ENCODE measurements around the gene RET. TPM values are rescaled to one million over a fixed set of nuclear protein-coding genes. Genes with fewer than 3 reads are reported as not detected.

The RET gene
- total RNA-seq, 3 donors from 2014 or later (not counting 1 experiment from before 2014, with no cell fraction given): 0.16 TPM; not detected in 2

DNA sequence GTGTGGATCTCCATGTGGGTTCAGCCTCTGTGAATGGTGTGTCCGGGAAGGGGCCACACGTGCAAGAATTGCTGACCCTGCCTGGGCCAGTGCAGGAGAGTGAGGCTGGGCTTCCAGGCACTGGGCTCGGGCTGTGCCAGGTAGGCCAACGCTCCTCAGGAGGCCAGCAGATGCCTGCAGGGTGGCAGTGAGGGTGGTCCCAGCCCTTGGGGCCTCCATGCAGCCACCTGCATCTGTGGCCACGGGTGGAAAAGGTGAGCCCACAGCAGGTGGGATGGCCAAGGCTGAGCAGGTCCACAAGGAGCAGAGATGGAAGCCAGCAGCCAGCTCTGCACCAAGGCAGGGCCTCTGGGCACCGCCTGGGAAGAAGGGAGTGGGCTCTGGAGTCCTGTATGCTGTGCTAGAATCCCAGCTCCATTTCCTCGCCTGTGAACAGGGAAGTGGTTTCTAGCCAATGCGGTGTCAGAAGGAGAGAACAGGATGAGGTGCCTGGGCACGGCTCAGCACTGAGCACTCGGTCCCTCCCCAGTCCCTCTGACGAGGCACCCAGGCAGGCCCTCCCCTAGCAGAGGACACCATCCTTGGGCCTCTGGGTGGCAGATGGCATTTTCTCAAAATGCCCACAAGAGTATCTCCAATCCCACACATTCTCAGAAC is 31.1 kb upstream of the RET start:
- DNase-seq (peak in 1 of 2 donors; percentile 9), ATAC-seq (no peak)
- Mint-ChIP-seq H3K4me1 (no peaks in the 10 kb centered on the region), H3K27me3 (ENCODE audit: low read depth in 2 of 2) (peaks cover 0 to 3% of the 10 kb centered on the region in 2 donors), H3K9me3 (no peaks in the 10 kb centered on the region), H3K27ac (no peak overlapping the region), H3K4me3 (no peak overlapping the region), H3K36me3 (no peaks in the 10 kb centered on the region)
- no peaks in the 10 kb centered on the region for H3K9me3 ChIP-seq (ENCODE audit: control insufficient read depth, insufficient read depth, low read length)
- 62% methylated on average over 11 of the region's 11 CpGs for WGBS (ENCODE audit: insufficient coverage)
- H3K27me3 ChIP-seq (ENCODE audit: control insufficient read depth, insufficient read depth, low read length): no peaks in the 10 kb centered on the region
- H3K4me3 ChIP-seq (ENCODE audit: low read length): no peak overlapping the region
- TF ChIP-seq, protein P1, sequence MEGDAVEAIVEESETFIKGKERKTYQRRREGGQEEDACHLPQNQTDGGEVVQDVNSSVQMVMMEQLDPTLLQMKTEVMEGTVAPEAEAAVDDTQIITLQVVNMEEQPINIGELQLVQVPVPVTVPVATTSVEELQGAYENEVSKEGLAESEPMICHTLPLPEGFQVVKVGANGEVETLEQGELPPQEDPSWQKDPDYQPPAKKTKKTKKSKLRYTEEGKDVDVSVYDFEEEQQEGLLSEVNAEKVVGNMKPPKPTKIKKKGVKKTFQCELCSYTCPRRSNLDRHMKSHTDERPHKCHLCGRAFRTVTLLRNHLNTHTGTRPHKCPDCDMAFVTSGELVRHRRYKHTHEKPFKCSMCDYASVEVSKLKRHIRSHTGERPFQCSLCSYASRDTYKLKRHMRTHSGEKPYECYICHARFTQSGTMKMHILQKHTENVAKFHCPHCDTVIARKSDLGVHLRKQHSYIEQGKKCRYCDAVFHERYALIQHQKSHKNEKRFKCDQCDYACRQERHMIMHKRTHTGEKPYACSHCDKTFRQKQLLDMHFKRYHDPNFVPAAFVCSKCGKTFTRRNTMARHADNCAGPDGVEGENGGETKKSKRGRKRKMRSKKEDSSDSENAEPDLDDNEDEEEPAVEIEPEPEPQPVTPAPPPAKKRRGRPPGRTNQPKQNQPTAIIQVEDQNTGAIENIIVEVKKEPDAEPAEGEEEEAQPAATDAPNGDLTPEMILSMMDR (IDR thresholded peaks at IDR 0.05): no peak
- no peak overlapping the region for H3K27ac ChIP-seq (ENCODE audit: low read length)
- H3K36me3 ChIP-seq (ENCODE audit: control insufficient read depth, insufficient read depth, low read length): no peaks in the 10 kb centered on the region
- intact Hi-C loops (cut with micrococcal nuclease): no loop called here
- H3K4me1 ChIP-seq (ENCODE audit: control insufficient read depth, insufficient read depth, low read length): no peaks in the 10 kb centered on the region

DNA sequence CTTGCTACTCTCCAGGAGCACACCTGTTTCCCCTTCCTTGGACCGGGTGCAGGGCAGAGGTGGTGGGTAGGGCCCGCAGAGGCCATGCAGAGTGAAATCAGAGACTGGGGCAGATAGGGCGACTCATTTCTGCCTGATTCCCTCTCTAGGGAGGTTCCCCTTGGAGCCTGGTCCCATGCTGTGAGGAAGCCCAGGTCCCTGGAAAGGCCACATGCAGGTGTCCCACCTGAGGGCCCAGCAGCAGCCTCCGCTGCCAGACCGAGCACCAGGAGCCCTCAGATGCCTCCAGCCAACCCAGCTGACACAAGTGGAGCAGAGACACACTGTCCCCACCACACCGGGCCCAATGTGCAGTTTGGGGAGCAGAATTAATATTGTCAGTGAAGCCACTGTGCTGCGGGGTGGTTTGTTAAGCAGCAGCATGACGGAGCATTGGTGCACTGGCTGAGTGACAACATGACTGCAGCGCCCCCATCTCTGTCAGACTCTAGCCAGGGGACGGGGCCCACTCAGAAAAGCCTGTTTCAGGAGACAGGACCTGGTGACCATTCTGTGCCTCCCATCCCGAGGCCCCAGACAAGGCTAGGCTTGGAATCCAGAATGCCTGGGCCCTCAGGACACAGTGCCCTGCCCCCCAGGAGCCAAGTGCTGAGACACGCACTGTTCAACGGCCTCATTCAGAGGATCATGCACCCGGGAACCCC is 30.4 kb upstream of the RET start:
- H3K9me3 ChIP-seq (ENCODE audit: control insufficient read depth, insufficient read depth, low read length): no peaks in the 10 kb centered on the region
- no peaks in the 10 kb centered on the region for H3K27me3 ChIP-seq (ENCODE audit: control insufficient read depth, insufficient read depth, low read length)
- no peak overlapping the region for H3K27ac ChIP-seq (ENCODE audit: low read length)
- 82% methylated on average over 14 of the region's 14 CpGs for WGBS (ENCODE audit: insufficient coverage)
- no peak overlapping the region for H3K4me3 Mint-ChIP-seq
- ATAC-seq (no peak), DNase-seq (peak in 1 of 2 donors; percentile 12)
- H3K4me1 Mint-ChIP-seq: no peaks in the 10 kb centered on the region
- no peaks in the 10 kb centered on the region for H3K36me3 Mint-ChIP-seq
- H3K9me3 Mint-ChIP-seq: no peaks in the 10 kb centered on the region
- intact Hi-C loops (cut with micrococcal nuclease): no loop called here
- H3K27ac Mint-ChIP-seq: no peak overlapping the region
- no peaks in the 10 kb centered on the region for H3K36me3 ChIP-seq (ENCODE audit: control insufficient read depth, insufficient read depth, low read length)
- H3K4me1 ChIP-seq (ENCODE audit: control insufficient read depth, insufficient read depth, low read length): no peaks in the 10 kb centered on the region
- TF ChIP-seq, protein P1 (IDR thresholded peaks at IDR 0.05): no peak
- no peak overlapping the region for H3K4me3 ChIP-seq (ENCODE audit: low read length)
- peaks cover 0 to 3% of the 10 kb centered on the region in 2 donors for H3K27me3 Mint-ChIP-seq (ENCODE audit: low read depth in 2 of 2)

DNA sequence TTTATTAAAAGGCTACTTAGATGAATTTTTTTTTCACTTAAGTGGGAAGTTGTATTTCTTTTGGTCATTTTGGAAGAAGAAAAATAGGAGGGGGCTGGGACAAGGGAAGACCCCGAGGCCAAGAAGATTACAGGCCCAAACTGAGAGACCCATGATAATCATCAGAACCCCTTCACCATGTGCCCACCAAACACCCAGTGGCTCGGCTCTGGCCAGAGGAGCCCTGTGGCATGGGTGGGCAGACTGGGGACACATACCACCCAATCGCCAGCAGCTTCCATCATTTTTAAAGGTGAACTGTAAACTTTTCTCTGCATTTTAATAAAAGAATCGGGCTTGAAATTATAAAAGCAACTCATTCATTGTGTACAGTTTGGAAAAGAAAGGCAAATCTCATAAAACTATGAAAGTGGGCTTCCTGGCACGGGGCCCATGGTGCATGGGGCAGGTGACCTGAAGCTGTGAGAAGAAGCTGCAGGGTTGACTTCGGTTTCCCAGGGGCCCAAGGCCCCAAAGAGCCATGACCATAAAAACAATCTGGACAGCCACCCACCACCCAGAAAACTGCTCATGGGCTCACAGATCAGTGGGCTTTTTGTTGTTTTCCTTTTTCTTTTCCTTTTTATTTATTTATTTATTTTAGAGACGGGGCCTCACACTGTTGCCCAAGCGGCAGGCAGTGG is 29.4 kb upstream of the RET start:
- H3K27me3 ChIP-seq (ENCODE audit: control insufficient read depth, insufficient read depth, low read length): no peaks in the 10 kb centered on the region
- no peaks in the 10 kb centered on the region for H3K4me1 ChIP-seq (ENCODE audit: control insufficient read depth, insufficient read depth, low read length)
- H3K4me1 Mint-ChIP-seq: no peaks in the 10 kb centered on the region
- DNase-seq (no peak), ATAC-seq (no peak)
- intact Hi-C loops (cut with micrococcal nuclease): no loop called here
- TF ChIP-seq, protein P1 (IDR thresholded peaks at IDR 0.05): no peak
- no peak overlapping the region for H3K27ac Mint-ChIP-seq
- H3K36me3 ChIP-seq (ENCODE audit: control insufficient read depth, insufficient read depth, low read length): no peaks in the 10 kb centered on the region
- H3K9me3 Mint-ChIP-seq: no peaks in the 10 kb centered on the region
- no peak overlapping the region for H3K4me3 ChIP-seq (ENCODE audit: low read length)
- H3K36me3 Mint-ChIP-seq: no peaks in the 10 kb centered on the region
- H3K4me3 Mint-ChIP-seq: no peak overlapping the region
- H3K9me3 ChIP-seq (ENCODE audit: control insufficient read depth, insufficient read depth, low read length): no peaks in the 10 kb centered on the region
- peaks cover 0 to 3% of the 10 kb centered on the region in 2 donors for H3K27me3 Mint-ChIP-seq (ENCODE audit: low read depth in 2 of 2)
- WGBS (ENCODE audit: insufficient coverage): 87% methylated on average over 6 of the region's 8 CpGs
- H3K27ac ChIP-seq (ENCODE audit: low read length): no peak overlapping the region
